GM21423 (cell line): Measurements from ENCODE around the gene LBHD2.

Experiments used
- ATAC-seq: cut with Tn5 transposase; IDR thresholded peaks from one replicate; pipeline ENCODE4 v1.9.1; 2021; ENCODE audit warnings: mild to moderate bottlenecking, moderate library complexity; ENCODE audit not compliant: unreplicated experiment

Gene LBHD2

GRCh38 chr14:103129301-103130016, 45.4 kb downstream of the LBHD2 start:
- no peak for ATAC-seq

GRCh38 chr14:103130017-103130764, 46.2 kb downstream of the LBHD2 start:
- no peak for ATAC-seq

DNA sequence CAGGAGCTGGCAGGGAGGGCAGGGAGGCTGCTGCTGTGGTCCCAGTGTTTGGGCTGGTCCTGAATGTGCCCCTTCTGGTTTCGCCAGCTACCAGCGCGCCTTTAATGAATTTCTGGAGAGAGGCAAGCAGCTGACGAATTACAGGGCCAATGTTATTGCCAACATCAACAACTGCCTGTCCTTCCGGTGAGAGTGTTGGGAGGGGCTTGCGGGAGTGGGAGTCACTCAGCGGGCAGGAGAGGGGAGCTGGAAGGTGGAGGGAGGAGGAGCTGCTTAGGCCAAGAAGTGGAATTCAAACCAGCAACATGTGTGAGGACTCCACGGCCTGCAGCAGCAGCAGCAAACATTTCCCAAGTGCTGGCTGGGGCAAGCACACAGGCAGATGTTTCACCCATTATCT, 47.0 kb downstream of the LBHD2 start:
- no peak for ATAC-seq

- no peak for ATAC-seq
Observed at GRCh38 chr14:103131580-103131979, 47.6 kb downstream of the LBHD2 start.

DNA sequence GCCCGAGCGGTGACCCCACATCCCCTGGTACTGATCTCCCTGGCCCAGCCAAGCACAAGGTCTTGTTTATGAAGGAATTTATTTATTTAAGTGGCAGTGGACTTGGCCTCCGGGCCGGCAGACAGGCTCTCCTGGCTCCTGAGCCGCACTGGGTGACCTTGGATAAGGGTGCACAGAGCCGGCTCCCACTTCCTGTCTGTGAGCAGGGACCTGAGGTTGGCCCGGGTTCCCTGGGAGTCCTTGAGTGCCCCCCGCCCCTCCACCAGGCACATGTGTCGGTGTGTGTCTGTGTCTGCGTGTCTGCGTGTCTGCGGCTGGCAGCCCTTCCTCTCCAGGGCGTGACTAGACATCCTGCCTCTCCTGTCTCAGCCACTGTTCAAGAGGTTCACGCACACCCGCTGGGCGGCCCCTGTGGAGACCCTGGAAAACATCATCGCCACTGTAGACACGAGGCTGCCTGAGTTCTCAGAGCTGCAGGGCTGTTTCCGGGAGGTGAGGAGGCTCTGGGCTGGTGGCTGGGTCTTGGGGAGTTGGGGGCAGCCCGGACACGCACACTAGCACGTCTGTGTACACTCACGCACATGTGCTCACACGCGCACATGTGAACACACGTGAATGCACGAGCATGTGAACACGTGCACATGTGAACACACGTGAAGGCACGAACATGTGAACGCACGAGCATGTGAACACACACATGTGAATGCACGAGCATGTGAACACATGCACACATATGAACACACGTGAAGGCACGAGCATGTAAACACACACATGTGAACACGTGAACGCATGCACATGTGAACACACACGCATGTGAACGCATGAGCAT, 48.6 kb downstream of the LBHD2 start:
- no peak for ATAC-seq

GRCh38 chr14:103133210-103134140, 49.5 kb downstream of the LBHD2 start:
- ATAC-seq = no peak

DNA sequence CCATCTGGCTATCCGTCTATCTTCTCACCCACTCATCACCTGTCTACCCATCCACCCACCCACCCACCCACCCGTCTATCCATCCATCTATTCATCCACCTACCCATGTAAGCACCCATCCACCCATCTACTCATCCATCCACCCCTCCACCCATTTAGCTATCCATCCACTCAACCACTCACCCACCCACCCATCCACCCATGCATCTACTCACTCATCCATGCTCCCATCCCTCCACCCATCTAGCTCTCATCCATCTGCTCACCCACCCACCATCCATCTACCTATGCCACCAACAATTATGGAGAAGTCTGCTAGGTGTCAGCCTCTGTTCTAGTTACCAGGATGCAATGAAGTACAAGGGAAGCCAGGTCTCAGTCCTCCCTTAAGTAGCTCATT, 50.4 kb downstream of the LBHD2 start:
- no peak for ATAC-seq

- no peak for ATAC-seq
Observed at GRCh38 chr14:103134919-103135318, 50.9 kb downstream of the LBHD2 start.

- ATAC-seq = no peak
Observed at GRCh38 chr14:103135333-103136260, 51.6 kb downstream of the LBHD2 start.

- no peak for ATAC-seq
Observed at GRCh38 chr14:103136388-103137271, 52.6 kb downstream of the LBHD2 start.

GRCh38 chr14:103137689-103138300, 53.8 kb downstream of the LBHD2 start:
- ATAC-seq = no peak

- no peak for ATAC-seq
Observed at GRCh38 chr14:103138301-103139131, 54.5 kb downstream of the LBHD2 start.

DNA sequence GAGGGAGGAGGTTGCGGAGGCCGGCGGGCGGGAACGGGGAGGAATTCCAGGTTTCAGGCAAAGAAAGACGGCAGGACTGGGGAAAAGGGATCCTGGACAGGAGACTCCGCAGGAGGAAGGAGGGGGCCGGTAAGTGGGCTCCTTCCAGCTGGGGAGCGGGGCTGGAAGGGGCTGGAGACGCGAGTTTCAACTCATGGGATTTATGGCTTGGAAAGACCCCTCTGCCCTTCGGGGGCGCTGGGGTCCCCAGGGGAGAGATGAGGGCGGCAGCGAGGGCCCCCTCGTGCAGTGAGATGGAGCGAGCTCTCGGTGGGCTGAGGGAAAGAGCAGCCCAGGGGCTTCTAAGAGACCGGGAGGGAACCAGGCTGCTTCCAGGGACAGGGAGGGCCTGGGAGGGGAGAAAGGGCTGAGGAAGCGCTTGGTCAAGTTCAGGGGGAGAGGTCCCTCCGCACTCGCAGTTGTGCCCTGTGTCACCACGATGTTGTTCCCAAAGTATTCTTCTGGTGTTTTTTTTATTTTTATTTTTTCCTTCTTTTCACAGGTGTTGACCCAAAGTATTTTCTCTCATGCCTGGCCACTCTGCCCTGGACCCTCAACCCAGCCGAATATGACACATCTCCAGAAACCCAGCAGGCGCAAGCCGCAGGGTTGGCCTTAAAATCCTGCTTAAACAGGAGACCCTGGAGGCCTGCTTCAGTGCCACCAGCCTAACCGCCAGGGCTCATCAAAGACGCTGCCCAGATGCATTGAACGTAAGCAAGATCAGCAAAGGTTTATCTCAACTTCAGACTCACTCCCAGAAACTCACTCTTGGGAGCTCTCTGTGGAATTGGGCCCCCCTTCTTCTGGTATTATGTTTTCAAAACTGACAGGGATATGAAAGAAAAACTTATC, 55.4 kb downstream of the LBHD2 start:
- no peak for ATAC-seq
